ENCODE data around the gene VRK3. TPM values are rescaled to one million over a fixed set of nuclear protein-coding genes. Genes with fewer than 3 reads are reported as not detected.

The VRK3 gene
- polyA plus RNA-seq, 1 donor from 2014 or later: 47.3 TPM

- Histone ChIP-seq H3F3A (ENCODE audit: insufficient read depth, low read length, poor library complexity, severe bottlenecking) (no peaks in the 10 kb centered on the region), H3K27ac (ENCODE audit: low read length) (no peak overlapping the region), H3K27me3 (ENCODE audit: insufficient read depth, low read depth, low read length) (no peaks in the 10 kb centered on the region), H3K9ac (ENCODE audit: low read length) (no peak overlapping the region), H3K9me3 (ENCODE audit: low read length) (no peaks in the 10 kb centered on the region), H3K4me2 (ENCODE audit: low read length) (no peak overlapping the region), H3K79me2 (replicated peaks; ENCODE audit: insufficient read depth, low read length) (no peaks in the 10 kb centered on the region), H3K9me2 (ENCODE audit: insufficient read depth, low read length) (no peaks in the 10 kb centered on the region), H3K36me3 (ENCODE audit: insufficient read depth, low read length) (no peaks in the 10 kb centered on the region), H3K4me3 (ENCODE audit: low read length) (no peak overlapping the region), H4K20me1 (ENCODE audit: insufficient read depth) (no peaks in the 10 kb centered on the region), H2AFZ (ENCODE audit: low read depth, low read length) (no peak overlapping the region)
- no peak for TF ChIP-seq EP300 (conservative IDR thresholded peaks at IDR 0.05; ENCODE audit: poor library complexity, severe bottlenecking)
- no peak for TF ChIP-seq EZH2 (IDR thresholded peaks at IDR 0.05; ENCODE audit: borderline replicate concordance, insufficient read depth, low read length, poor library complexity, severe bottlenecking)
- TF ChIP-seq RAD21 (conservative IDR thresholded peaks at IDR 0.05): no peak
- TF ChIP-seq REST (IDR thresholded peaks at IDR 0.05; ENCODE audit: borderline replicate concordance): no peak
- TF ChIP-seq CTCF (IDR thresholded peaks at IDR 0.05; ENCODE audit: poor library complexity, severe bottlenecking): no peak
- TF ChIP-seq SMC3 (conservative IDR thresholded peaks at IDR 0.05; ENCODE audit: poor library complexity): no peak
- TF ChIP-seq POLR2AphosphoS5 (IDR thresholded peaks at IDR 0.05): no peak
- TF ChIP-seq MXI1 (conservative IDR thresholded peaks at IDR 0.05; ENCODE audit: poor library complexity, severe bottlenecking): no peak
- TF ChIP-seq TAF1 (IDR thresholded peaks at IDR 0.05; ENCODE audit: low read depth): no peak
These were observed 48.7 kb downstream of the VRK3 start for GRCh38 chr19:49976496-49976895.

- no peak overlapping the region for H2AFZ ChIP-seq (ENCODE audit: low read depth, low read length)
- no peak for TF ChIP-seq POLR2AphosphoS5 (IDR thresholded peaks at IDR 0.05)
- TF ChIP-seq MXI1 (conservative IDR thresholded peaks at IDR 0.05; ENCODE audit: poor library complexity, severe bottlenecking): no peak
- H3K36me3 ChIP-seq (ENCODE audit: insufficient read depth, low read length): no peaks in the 10 kb centered on the region
- no peaks in the 10 kb centered on the region for H3F3A ChIP-seq (ENCODE audit: insufficient read depth, low read length, poor library complexity, severe bottlenecking)
- no peaks in the 10 kb centered on the region for H4K20me1 ChIP-seq (ENCODE audit: insufficient read depth)
- no peaks in the 10 kb centered on the region for H3K9me2 ChIP-seq (ENCODE audit: insufficient read depth, low read length)
- no peak overlapping the region for H3K4me2 ChIP-seq (ENCODE audit: low read length)
- H3K9ac ChIP-seq (ENCODE audit: low read length): no peak overlapping the region
- H3K27me3 ChIP-seq (ENCODE audit: insufficient read depth, low read depth, low read length): no peaks in the 10 kb centered on the region
- H3K79me2 ChIP-seq (replicated peaks; ENCODE audit: insufficient read depth, low read length): no peaks in the 10 kb centered on the region
- no peaks in the 10 kb centered on the region for H3K9me3 ChIP-seq (ENCODE audit: low read length)
- no peak overlapping the region for H3K27ac ChIP-seq (ENCODE audit: low read length)
- no peak overlapping the region for H3K4me3 ChIP-seq (ENCODE audit: low read length)
These were observed 50.1 kb downstream of the VRK3 start for GRCh38 chr19:49975051-49975450.

GRCh38 chr19:49973987-49974386 lies 51.2 kb downstream of the VRK3 start:
- Histone ChIP-seq H3K4me2 (ENCODE audit: low read length) (no peak overlapping the region), H3K9me3 (ENCODE audit: low read length) (no peaks in the 10 kb centered on the region), H3K36me3 (ENCODE audit: insufficient read depth, low read length) (no peaks in the 10 kb centered on the region)

More at GRCh38 chr19:49973987-49974386, 51.2 kb downstream of the VRK3 start:
- no peak for TF ChIP-seq EZH2 (IDR thresholded peaks at IDR 0.05; ENCODE audit: borderline replicate concordance, insufficient read depth, low read length, poor library complexity, severe bottlenecking)
- no peak for TF ChIP-seq REST (IDR thresholded peaks at IDR 0.05; ENCODE audit: borderline replicate concordance)
- TF ChIP-seq RAD21 (conservative IDR thresholded peaks at IDR 0.05): no peak
- no peak for TF ChIP-seq EP300 (conservative IDR thresholded peaks at IDR 0.05; ENCODE audit: poor library complexity, severe bottlenecking)
- no peak for TF ChIP-seq SMC3 (conservative IDR thresholded peaks at IDR 0.05; ENCODE audit: poor library complexity)
- no peak for TF ChIP-seq MXI1 (conservative IDR thresholded peaks at IDR 0.05; ENCODE audit: poor library complexity, severe bottlenecking)
- TF ChIP-seq CTCF (IDR thresholded peaks at IDR 0.05; ENCODE audit: poor library complexity, severe bottlenecking): no peak
- TF ChIP-seq TAF1 (IDR thresholded peaks at IDR 0.05; ENCODE audit: low read depth): no peak
- no peak for TF ChIP-seq POLR2AphosphoS5 (IDR thresholded peaks at IDR 0.05)
- no peaks in the 10 kb centered on the region for H3F3A ChIP-seq (ENCODE audit: insufficient read depth, low read length, poor library complexity, severe bottlenecking)
- H3K27me3 ChIP-seq (ENCODE audit: insufficient read depth, low read depth, low read length): no peaks in the 10 kb centered on the region
- no peaks in the 10 kb centered on the region for H4K20me1 ChIP-seq (ENCODE audit: insufficient read depth)
- no peaks in the 10 kb centered on the region for H3K9me2 ChIP-seq (ENCODE audit: insufficient read depth, low read length)
- no peak overlapping the region for H3K9ac ChIP-seq (ENCODE audit: low read length)
- no peak overlapping the region for H3K27ac ChIP-seq (ENCODE audit: low read length)
- H3K79me2 ChIP-seq (replicated peaks; ENCODE audit: insufficient read depth, low read length): no peaks in the 10 kb centered on the region
- no peak overlapping the region for H2AFZ ChIP-seq (ENCODE audit: low read depth, low read length)
- no peak overlapping the region for H3K4me3 ChIP-seq (ENCODE audit: low read length)

All from neural cell (in vitro differentiated cells).